Type B pancreatic cell (in vitro differentiated cells): Measurements from ENCODE around the gene HBS1L. TPM values are rescaled to one million over a fixed set of nuclear protein-coding genes. Genes with fewer than 3 reads are reported as not detected.

ENCODE experiments used
- DNase-seq: peaks from one replicate; pipeline ENCODE4 v3.0.0; 2021; ENCODE audit warnings: mixed read lengths; ENCODE audit not compliant: unreplicated experiment; ENCODE audit errors: extremely low spot score
- H3K27ac Mint-ChIP-seq: 2 replicates; pipeline ENCODE4 v1.8.0; 2021; ENCODE audit warnings: mild to moderate bottlenecking, mixed read lengths
- H3K27me3 Mint-ChIP-seq: 2 replicates; pipeline ENCODE4 v1.8.0; 2021; ENCODE audit warnings: mixed read lengths
- H3K36me3 Mint-ChIP-seq: 2 replicates; pipeline ENCODE4 v1.8.0; 2021; ENCODE audit warnings: mixed read lengths
- H3K4me1 Mint-ChIP-seq: one replicate; pipeline ENCODE4 v1.8.0; 2021; ENCODE audit warnings: mixed read lengths; ENCODE audit not compliant: unreplicated experiment
- H3K4me3 Mint-ChIP-seq: 2 replicates; pipeline ENCODE4 v1.8.0; 2021; ENCODE audit warnings: mild to moderate bottlenecking, mixed read lengths
- H3K9me3 Mint-ChIP-seq: 2 replicates; pipeline ENCODE4 v1.8.0; 2021; ENCODE audit warnings: mixed read lengths
- total RNA-seq: library from RNA; stranded (reverse); gene quantifications from 2 replicates; pipeline ENCODE4 v1.2.1, GENCODE V29; 2021; ENCODE audit warnings: low replicate concordance
- TF ChIP-seq, protein P1 (sequence below): fragments of 200-600 bp; sonication (generic); conservative IDR thresholded peaks from 2 replicates; pipeline ENCODE4 v1.5.0; 2021; ENCODE audit warnings: antibody characterized with exemption, mild to moderate bottlenecking

Gene HBS1L
- total RNA-seq, 1 donor from 2014 or later: 71.0 TPM

DNA sequence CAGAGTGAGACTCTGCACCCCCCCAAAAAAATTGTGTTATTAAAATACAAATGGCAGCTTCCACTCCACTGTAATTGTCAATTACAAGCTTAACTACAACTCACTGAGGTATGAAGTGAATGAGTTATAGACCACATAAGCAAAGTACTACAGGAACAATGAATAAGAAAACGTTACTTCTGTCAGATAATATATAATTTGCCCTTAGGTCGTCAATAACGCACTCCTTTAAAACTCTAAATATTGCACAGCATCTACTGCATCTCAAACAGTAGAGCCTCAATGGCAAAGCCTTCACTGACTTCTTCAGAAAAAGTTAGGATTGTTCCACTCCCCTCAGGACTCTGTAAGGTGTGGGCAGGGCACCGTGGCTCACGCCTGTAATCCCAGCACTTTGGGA is 2.0 kb upstream of the HBS1L start:
- H3K27ac Mint-ChIP-seq: no peak overlapping the region
- no peak overlapping the region for H3K4me3 Mint-ChIP-seq
- DNase-seq: no peak
- TF ChIP-seq, protein P1, sequence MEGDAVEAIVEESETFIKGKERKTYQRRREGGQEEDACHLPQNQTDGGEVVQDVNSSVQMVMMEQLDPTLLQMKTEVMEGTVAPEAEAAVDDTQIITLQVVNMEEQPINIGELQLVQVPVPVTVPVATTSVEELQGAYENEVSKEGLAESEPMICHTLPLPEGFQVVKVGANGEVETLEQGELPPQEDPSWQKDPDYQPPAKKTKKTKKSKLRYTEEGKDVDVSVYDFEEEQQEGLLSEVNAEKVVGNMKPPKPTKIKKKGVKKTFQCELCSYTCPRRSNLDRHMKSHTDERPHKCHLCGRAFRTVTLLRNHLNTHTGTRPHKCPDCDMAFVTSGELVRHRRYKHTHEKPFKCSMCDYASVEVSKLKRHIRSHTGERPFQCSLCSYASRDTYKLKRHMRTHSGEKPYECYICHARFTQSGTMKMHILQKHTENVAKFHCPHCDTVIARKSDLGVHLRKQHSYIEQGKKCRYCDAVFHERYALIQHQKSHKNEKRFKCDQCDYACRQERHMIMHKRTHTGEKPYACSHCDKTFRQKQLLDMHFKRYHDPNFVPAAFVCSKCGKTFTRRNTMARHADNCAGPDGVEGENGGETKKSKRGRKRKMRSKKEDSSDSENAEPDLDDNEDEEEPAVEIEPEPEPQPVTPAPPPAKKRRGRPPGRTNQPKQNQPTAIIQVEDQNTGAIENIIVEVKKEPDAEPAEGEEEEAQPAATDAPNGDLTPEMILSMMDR: no peak
- H3K27me3 Mint-ChIP-seq: peaks cover 18% of the 10 kb centered on the region
- H3K36me3 Mint-ChIP-seq: peaks cover 3% of the 10 kb centered on the region
- no peaks in the 10 kb centered on the region for H3K9me3 Mint-ChIP-seq
- peaks cover 14% of the 10 kb centered on the region for H3K4me1 Mint-ChIP-seq

DNA sequence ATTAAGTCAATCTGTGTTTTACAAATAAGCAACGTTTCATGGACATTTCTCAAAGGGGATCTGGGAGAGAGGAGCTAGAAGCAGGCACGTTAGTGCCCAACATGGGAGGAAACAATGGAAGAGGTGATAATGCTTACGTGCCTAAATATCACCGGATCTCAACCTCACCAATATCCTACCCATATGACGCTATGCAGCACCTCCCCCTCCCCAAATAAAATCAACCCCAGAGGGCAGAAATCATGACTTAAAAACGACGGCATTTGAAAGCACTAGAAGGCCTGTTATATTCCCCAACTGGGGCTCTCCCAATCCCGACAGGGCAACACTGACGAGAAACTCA is 425 bp downstream of the HBS1L start:
- DNase-seq: no peak
- Mint-ChIP-seq H3K36me3 (peaks cover 3% of the 10 kb centered on the region), H3K4me1 (peaks cover 14% of the 10 kb centered on the region), H3K27ac (peak overlapping the region; percentile 99), H3K27me3 (peaks cover 3% of the 10 kb centered on the region), H3K9me3 (no peaks in the 10 kb centered on the region), H3K4me3 (peak overlapping the region; percentile 99)
- TF ChIP-seq, protein P1: no peak

DNA sequence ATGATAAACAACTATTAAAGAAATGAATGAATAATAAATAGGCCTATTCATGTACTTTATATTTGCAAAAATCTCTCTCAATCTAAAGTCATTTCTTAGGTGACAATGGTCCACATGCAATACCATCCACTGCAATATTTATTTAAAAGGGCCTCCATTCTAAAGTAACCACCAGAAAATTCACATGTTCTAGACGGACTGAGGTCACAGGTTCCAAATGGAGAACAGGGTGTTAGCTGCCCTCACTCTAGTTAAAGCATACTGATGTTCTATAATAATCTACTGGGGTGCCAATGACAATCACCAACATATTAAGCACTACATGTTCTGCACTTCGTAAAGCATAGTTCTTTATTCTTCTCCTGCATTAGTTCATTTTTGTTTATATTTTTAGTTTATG is 1.2 kb downstream of the HBS1L start:
- H3K9me3 Mint-ChIP-seq: no peaks in the 10 kb centered on the region
- H3K4me3 Mint-ChIP-seq: peak overlapping the region; percentile 99
- TF ChIP-seq, protein P1: no peak
- DNase-seq: no peak
- peaks cover 14% of the 10 kb centered on the region for H3K4me1 Mint-ChIP-seq
- peak overlapping the region; percentile 99 for H3K27ac Mint-ChIP-seq
- H3K36me3 Mint-ChIP-seq: peaks cover 9% of the 10 kb centered on the region
- H3K27me3 Mint-ChIP-seq: peaks cover 3% of the 10 kb centered on the region

DNA sequence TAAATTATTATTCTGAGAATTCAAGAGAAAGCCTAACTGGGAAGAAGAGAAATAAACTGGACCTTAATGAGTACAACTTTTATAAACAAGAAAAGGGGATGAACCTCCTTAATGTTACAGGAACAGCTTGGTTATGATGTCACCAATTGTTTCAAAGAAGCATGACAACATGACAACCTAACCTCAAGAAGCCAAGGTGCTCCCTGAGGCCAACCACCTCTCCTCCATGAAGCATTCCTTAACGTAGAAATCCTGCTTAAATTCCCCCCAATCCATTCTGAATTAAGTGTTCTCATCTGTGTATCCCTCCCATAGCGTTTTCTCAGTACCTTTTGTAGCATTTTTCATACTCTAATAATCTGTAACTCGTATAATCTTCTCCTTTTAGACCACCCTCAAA is 1.7 kb downstream of the HBS1L start:
- DNase-seq: no peak
- peaks cover 2% of the 10 kb centered on the region for H3K27me3 Mint-ChIP-seq
- peak overlapping the region; percentile 99 for H3K4me3 Mint-ChIP-seq
- H3K36me3 Mint-ChIP-seq: peaks cover 10% of the 10 kb centered on the region
- H3K4me1 Mint-ChIP-seq: peaks cover 14% of the 10 kb centered on the region
- peak overlapping the region; percentile 99 for H3K27ac Mint-ChIP-seq
- TF ChIP-seq, protein P1: no peak
- H3K9me3 Mint-ChIP-seq: no peaks in the 10 kb centered on the region

DNA sequence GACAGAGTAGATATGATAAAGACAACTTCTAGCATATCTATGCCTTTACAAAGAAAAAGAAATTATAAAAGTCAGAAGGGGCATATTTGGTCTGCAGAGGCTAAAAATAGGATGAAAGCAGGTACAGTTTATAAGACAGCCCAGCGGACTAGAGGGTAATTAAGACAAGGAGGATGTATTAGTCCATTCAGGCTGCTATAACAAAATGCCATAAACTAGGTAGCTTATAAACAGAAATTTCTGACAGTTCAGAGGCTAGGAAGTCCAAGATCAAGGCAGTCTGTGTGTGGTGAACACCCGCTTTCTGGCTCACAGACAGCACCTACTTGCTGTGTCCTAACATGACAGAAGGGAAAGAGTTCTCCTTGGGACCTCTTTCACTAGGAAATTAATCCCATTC is 5.7 kb downstream of the HBS1L start:
- no peak for DNase-seq
- Mint-ChIP-seq H3K27me3 (no peaks in the 10 kb centered on the region), H3K4me3 (no peak overlapping the region), H3K9me3 (no peaks in the 10 kb centered on the region), H3K4me1 (peaks cover 8% of the 10 kb centered on the region), H3K36me3 (peaks cover 20% of the 10 kb centered on the region), H3K27ac (no peak overlapping the region)
- TF ChIP-seq, protein P1: no peak

DNA sequence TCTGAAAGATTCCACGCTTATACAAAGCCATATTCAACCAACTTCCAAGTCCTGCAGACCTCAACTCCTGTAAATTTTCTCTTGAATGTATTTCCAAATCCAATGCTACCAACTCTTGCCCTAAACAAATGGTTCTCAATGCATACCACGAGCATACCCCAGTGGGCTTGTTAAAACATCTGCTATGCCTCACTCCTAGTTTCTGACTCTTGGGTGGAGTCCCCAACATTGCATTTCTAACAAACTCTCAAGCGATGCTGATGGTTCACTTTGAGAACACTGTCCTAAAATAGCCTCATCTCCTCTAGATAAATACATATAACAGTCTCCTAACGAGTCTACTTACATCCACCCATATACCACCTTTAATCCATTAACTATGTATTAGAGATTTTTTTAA is 7.3 kb downstream of the HBS1L start:
- H3K4me3 Mint-ChIP-seq: no peak overlapping the region
- peaks cover 17% of the 10 kb centered on the region for H3K36me3 Mint-ChIP-seq

More for the DNA sequence above, 7.3 kb downstream of the HBS1L start:
- Mint-ChIP-seq H3K27me3 (no peaks in the 10 kb centered on the region), H3K4me1 (no peaks in the 10 kb centered on the region), H3K27ac (no peak overlapping the region), H3K9me3 (no peaks in the 10 kb centered on the region)
- DNase-seq: no peak
- TF ChIP-seq, protein P1: no peak
